DND-41 (cell line): ENCODE data around the gene PGM5.

Experiments used
- EZH2 ChIP-seq: IDR thresholded peaks from 3 replicates; pipeline ENCODE4 v1.6.1; 2012; ENCODE audit warnings: borderline replicate concordance, low read depth, mild to moderate bottlenecking, moderate library complexity, low read length, inconsistent platforms; ENCODE audit not compliant: severe bottlenecking
- TF ChIP-seq, protein P1 (sequence below): IDR thresholded peaks from 2 replicates; pipeline ENCODE4 v1.5.1; 2012; ENCODE audit warnings: borderline replicate concordance, low read length, moderate library complexity, mild to moderate bottlenecking; ENCODE audit not compliant: poor library complexity, severe bottlenecking; ENCODE audit errors: extremely low read depth

GRCh38 chr9:68492806-68493205 lies 136.4 kb downstream of the PGM5 start:
- TF ChIP-seq, protein P1, sequence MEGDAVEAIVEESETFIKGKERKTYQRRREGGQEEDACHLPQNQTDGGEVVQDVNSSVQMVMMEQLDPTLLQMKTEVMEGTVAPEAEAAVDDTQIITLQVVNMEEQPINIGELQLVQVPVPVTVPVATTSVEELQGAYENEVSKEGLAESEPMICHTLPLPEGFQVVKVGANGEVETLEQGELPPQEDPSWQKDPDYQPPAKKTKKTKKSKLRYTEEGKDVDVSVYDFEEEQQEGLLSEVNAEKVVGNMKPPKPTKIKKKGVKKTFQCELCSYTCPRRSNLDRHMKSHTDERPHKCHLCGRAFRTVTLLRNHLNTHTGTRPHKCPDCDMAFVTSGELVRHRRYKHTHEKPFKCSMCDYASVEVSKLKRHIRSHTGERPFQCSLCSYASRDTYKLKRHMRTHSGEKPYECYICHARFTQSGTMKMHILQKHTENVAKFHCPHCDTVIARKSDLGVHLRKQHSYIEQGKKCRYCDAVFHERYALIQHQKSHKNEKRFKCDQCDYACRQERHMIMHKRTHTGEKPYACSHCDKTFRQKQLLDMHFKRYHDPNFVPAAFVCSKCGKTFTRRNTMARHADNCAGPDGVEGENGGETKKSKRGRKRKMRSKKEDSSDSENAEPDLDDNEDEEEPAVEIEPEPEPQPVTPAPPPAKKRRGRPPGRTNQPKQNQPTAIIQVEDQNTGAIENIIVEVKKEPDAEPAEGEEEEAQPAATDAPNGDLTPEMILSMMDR, result no peak
- no peak for TF ChIP-seq EZH2
